Muscle of arm (tissue), 12 donors: ENCODE data around the gene VKORC1L1. TPM values are rescaled to one million over a fixed set of nuclear protein-coding genes. Genes with fewer than 3 reads are reported as not detected.
"Not testable (repeated sequence)": the region's sequence is repeated elsewhere in the genome, so short reads cannot be mapped to it uniquely, and the experiment has no call there.

Source experiments
- DNase-seq: peaks from one replicate; pipeline ENCODE4 v3.0.0-alpha.2; 2013
- polyA plus RNA-seq, 12 donors: library from polyadenylated mRNA; unstranded; fragments of 120-200 nt; gene quantifications; one replicate each; pipeline ENCODE4 v1.2.1, GENCODE V29; 2013; ENCODE audit not compliant: insufficient read length in 12 of 12

VKORC1L1 gene
- polyA plus RNA-seq, 12 donors = 20.7 to 31.4 (median 23.7) TPM; not detected in 1

GRCh38 chr7:65927489-65928448, 54.9 kb downstream of the VKORC1L1 start:
- DNase-seq = no peak

- no peak for DNase-seq
These were observed 58.8 kb downstream of the VKORC1L1 start for GRCh38 chr7:65931685-65932084.

- no peak for DNase-seq
These were observed 64.4 kb downstream of the VKORC1L1 start for GRCh38 chr7:65937296-65937695.

- DNase-seq = no peak
These were observed 65.5 kb downstream of the VKORC1L1 start for GRCh38 chr7:65938336-65938895.

GRCh38 chr7:65945787-65946186, 72.9 kb downstream of the VKORC1L1 start:
- DNase-seq = not testable (repeated sequence)

GRCh38 chr7:65946904-65947303, 74.0 kb downstream of the VKORC1L1 start:
- no peak for DNase-seq

- DNase-seq = no peak
These were observed 79.1 kb downstream of the VKORC1L1 start for GRCh38 chr7:65951837-65952578.

GRCh38 chr7:65953001-65953720, 80.3 kb downstream of the VKORC1L1 start:
- no peak for DNase-seq

- no peak for DNase-seq
These were observed 81.1 kb downstream of the VKORC1L1 start for GRCh38 chr7:65953890-65954450.

GRCh38 chr7:65955718-65956117, 82.8 kb downstream of the VKORC1L1 start:
- DNase-seq = no peak

GRCh38 chr7:65960351-65961074, 87.6 kb downstream of the VKORC1L1 start:
- DNase-seq = no peak

GRCh38 chr7:65962033-65962432, 89.2 kb downstream of the VKORC1L1 start:
- no peak for DNase-seq

- DNase-seq = not testable (repeated sequence)
These were observed 91.8 kb downstream of the VKORC1L1 start for GRCh38 chr7:65964671-65965070.

GRCh38 chr7:65966146-65966545, 93.3 kb downstream of the VKORC1L1 start:
- DNase-seq = no peak

GRCh38 chr7:65967361-65968155, 94.7 kb downstream of the VKORC1L1 start:
- no peak for DNase-seq

GRCh38 chr7:65968256-65969185, 95.6 kb downstream of the VKORC1L1 start:
- DNase-seq = no peak

- DNase-seq = no peak
These were observed 98.1 kb downstream of the VKORC1L1 start for GRCh38 chr7:65971021-65971420.

GRCh38 chr7:65972976-65973375, 100.1 kb downstream of the VKORC1L1 start:
- no peak for DNase-seq
